ENCODE measurements around the gene ANKRD44.
A peak's percentile ranks its signal among the peaks of the same experiment; 100 is the strongest.

Gene ANKRD44

GRCh38 chr2:197286805-197287595 lies 23.6 kb downstream of the ANKRD44 start:
- DNase-seq: peak; percentile 78

- DNase-seq: no peak
Observed at GRCh38 chr2:197285361-197285760, 25.2 kb downstream of the ANKRD44 start.

GRCh38 chr2:197284956-197285355 lies 25.6 kb downstream of the ANKRD44 start:
- no peak for DNase-seq

GRCh38 chr2:197281421-197281820 lies 29.2 kb downstream of the ANKRD44 start:
- no peak for DNase-seq

- no peak for DNase-seq
Observed at GRCh38 chr2:197280015-197280702, 30.4 kb downstream of the ANKRD44 start.

- DNase-seq: no peak
Observed at GRCh38 chr2:197278799-197279763, 31.5 kb downstream of the ANKRD44 start.

- DNase-seq: no peak
Observed at GRCh38 chr2:197277794-197278193, 32.8 kb downstream of the ANKRD44 start.

GRCh38 chr2:197276156-197276555 lies 34.4 kb downstream of the ANKRD44 start:
- no peak for DNase-seq

- no peak for DNase-seq
Observed at GRCh38 chr2:197274937-197275336, 35.6 kb downstream of the ANKRD44 start.

GRCh38 chr2:197274349-197274748 lies 36.2 kb downstream of the ANKRD44 start:
- DNase-seq: no peak

GRCh38 chr2:197273485-197273884 lies 37.1 kb downstream of the ANKRD44 start:
- no peak for DNase-seq

GRCh38 chr2:197270601-197271000 lies 40.0 kb downstream of the ANKRD44 start:
- no peak for DNase-seq

- no peak for DNase-seq
Observed at GRCh38 chr2:197269815-197270214, 40.8 kb downstream of the ANKRD44 start.

- peak; percentile 56 for DNase-seq
Observed at GRCh38 chr2:197268786-197269584, 41.6 kb downstream of the ANKRD44 start.

GRCh38 chr2:197266477-197266876 lies 44.1 kb downstream of the ANKRD44 start:
- peak; percentile 62 for DNase-seq

- no peak for DNase-seq
Observed at GRCh38 chr2:197265924-197266323, 44.7 kb downstream of the ANKRD44 start.

GRCh38 chr2:197265036-197265435 lies 45.5 kb downstream of the ANKRD44 start:
- DNase-seq: no peak

GRCh38 chr2:197264332-197264731 lies 46.2 kb downstream of the ANKRD44 start:
- no peak for DNase-seq

- DNase-seq: no peak
Observed at GRCh38 chr2:197263077-197263476, 47.5 kb downstream of the ANKRD44 start.

- DNase-seq: no peak
Observed at GRCh38 chr2:197261808-197262226, 48.8 kb downstream of the ANKRD44 start.

- DNase-seq: no peak
Observed at GRCh38 chr2:197259470-197259999, 51.0 kb downstream of the ANKRD44 start.

- peak; percentile 65 for DNase-seq
Observed at GRCh38 chr2:197258580-197258979, 52.0 kb downstream of the ANKRD44 start.

Data from CD4-positive, alpha-beta T cell treated with Interleukin-12 subunit alpha and Interleukin-12 subunit beta, for 1 hour (primary cell).